IMR-90 (cell line): ENCODE data around the gene ZNF432. TPM values are rescaled to one million over a fixed set of nuclear protein-coding genes. Genes with fewer than 3 reads are reported as not detected.

Source experiments
- ATAC-seq: fragments of 200-7000 bp; cut with Tn5 transposase; 2 replicates; pipeline ENCODE4 v1.9.1; 2020; ENCODE audit warnings: low read depth, mild to moderate bottlenecking, moderate library complexity
- BruUV-seq: library from RNA; stranded (reverse); fragments of 400-500 nt; replicated peaks from 2 replicates; lab custom pipeline; 2021; lab: Mats Ljungman, UMichigan
- CTCF ChIA-PET: fragments of 300-600 bp; formaldehyde crosslinking; extraction: SDS; loops from one replicate; lab custom pipeline; 2021; ENCODE audit warnings: antibody characterized with exemption; lab: Yijun Ruan, JAX
- POLR2A ChIA-PET: fragments of 300-600 bp; sonication (Branson Sonifier 250); formaldehyde crosslinking; loops from one replicate; lab custom pipeline; 2022; ENCODE audit warnings: antibody characterized with exemption; ENCODE audit not compliant: unreplicated experiment; lab: Charles Lee
- DNase-seq: peaks from one replicate; pipeline ENCODE4 v3.0.0; 2013
- H2AFZ ChIP-seq: replicated peaks from 2 replicates; pipeline ENCODE3; 2013; ENCODE audit warnings: low read length, mild to moderate bottlenecking; ENCODE audit not compliant: poor library complexity
- H2AK5ac ChIP-seq: 2 replicates; pipeline ENCODE4 v1.6.1; 2013; ENCODE audit warnings: low read depth, low read length, inconsistent platforms
- H2AK9ac ChIP-seq: replicated peaks from 2 replicates; pipeline ENCODE3; 2013; ENCODE audit warnings: mild to moderate bottlenecking, low read depth, low read length, moderate library complexity; ENCODE audit not compliant: poor library complexity
- H2BK120ac ChIP-seq: 2 replicates; pipeline ENCODE4 v1.6.1; 2013; ENCODE audit warnings: low read depth, low read length, inconsistent platforms
- H2BK15ac ChIP-seq: 3 replicates; pipeline ENCODE4 v1.6.1; 2013; ENCODE audit warnings: low read depth, low read length, inconsistent platforms
- H2BK20ac ChIP-seq: 2 replicates; pipeline ENCODE4 v1.6.1; 2013; ENCODE audit warnings: low read depth, mild to moderate bottlenecking, inconsistent platforms, low read length, moderate library complexity
- H2BK5ac ChIP-seq: 2 replicates; pipeline ENCODE4 v1.6.1; 2013; ENCODE audit warnings: mild to moderate bottlenecking, low read depth, low read length, inconsistent platforms; ENCODE audit not compliant: poor library complexity, severe bottlenecking
- H3K14ac ChIP-seq: replicated peaks from 2 replicates; pipeline ENCODE4 v1.6.1; 2013; ENCODE audit warnings: low read depth, low read length, inconsistent platforms
- H3K18ac ChIP-seq: 2 replicates; pipeline ENCODE4 v1.6.1; 2013; ENCODE audit warnings: low read depth, low read length, control low read depth
- H3K23ac ChIP-seq: 2 replicates; pipeline ENCODE4 v1.6.1; 2013; ENCODE audit warnings: low read depth, low read length, inconsistent platforms
- H3K27ac ChIP-seq: 2 replicates; pipeline ENCODE4 v1.5.1; 2013; ENCODE audit warnings: mild to moderate bottlenecking, control low read depth, low read length; ENCODE audit not compliant: insufficient read depth
- H3K27me3 ChIP-seq: 2 replicates; pipeline ENCODE4 v1.6.1; 2013; ENCODE audit warnings: low read length; ENCODE audit not compliant: control insufficient read depth, insufficient read depth
- H3K36me3 ChIP-seq: 2 replicates; pipeline ENCODE4 v1.6.1; 2013; ENCODE audit warnings: low read length, mixed read lengths; ENCODE audit not compliant: control insufficient read depth, insufficient read depth
- H3K4ac ChIP-seq: 2 replicates; pipeline ENCODE4 v1.6.1; 2013; ENCODE audit warnings: low read depth, low read length, inconsistent platforms
- H3K4me1 ChIP-seq: 2 replicates; pipeline ENCODE4 v1.6.1; 2013; ENCODE audit warnings: low read length, mixed read lengths; ENCODE audit not compliant: control insufficient read depth, insufficient read depth
- H3K4me2 ChIP-seq: 2 replicates; pipeline ENCODE4 v1.6.1; 2013; ENCODE audit warnings: low read depth, mild to moderate bottlenecking, control low read depth, low read length, moderate library complexity
- H3K4me3 ChIP-seq: 2 replicates; pipeline ENCODE4 v1.5.1; 2013; ENCODE audit warnings: low read depth, mild to moderate bottlenecking, control low read depth, low read length, moderate library complexity; ENCODE audit not compliant: insufficient read depth
- H3K56ac ChIP-seq: 2 replicates; pipeline ENCODE4 v1.6.1; 2013; ENCODE audit warnings: low read length, inconsistent platforms; ENCODE audit not compliant: insufficient read depth; ENCODE audit errors: extremely low read depth
- H3K79me1 ChIP-seq, 2 experiments: 2 replicates each; pipeline ENCODE4 v1.6.1; 2013; ENCODE audit warnings: low read length in 2 of 2, inconsistent platforms in 1 of 2, low read depth in 1 of 2
- H3K9ac ChIP-seq: 2 replicates; pipeline ENCODE4 v1.6.1; 2013; ENCODE audit warnings: low read depth, low read length, control low read depth
- H3K9me1 ChIP-seq: 2 replicates; pipeline ENCODE4 v1.6.1; 2013; ENCODE audit warnings: low read length, inconsistent platforms; ENCODE audit not compliant: insufficient read depth
- H3K9me3 ChIP-seq: 2 replicates; pipeline ENCODE4 v1.6.1; 2013; ENCODE audit warnings: low read length; ENCODE audit not compliant: control insufficient read depth, insufficient read depth
- H4K20me1 ChIP-seq: 2 replicates; pipeline ENCODE4 v1.6.1; 2013; ENCODE audit warnings: low read length, inconsistent platforms; ENCODE audit not compliant: insufficient read depth
- H4K5ac ChIP-seq: 2 replicates; pipeline ENCODE4 v1.6.1; 2013; ENCODE audit warnings: mild to moderate bottlenecking, low read depth, low read length, control low read depth
- H4K8ac ChIP-seq, 2 experiments: 2 replicates each; pipeline ENCODE4 v1.6.1; 2013; ENCODE audit warnings: low read depth in 2 of 2, low read length in 2 of 2, control low read depth in 1 of 2, inconsistent platforms in 1 of 2
- H4K91ac ChIP-seq: 2 replicates; pipeline ENCODE4 v1.6.1; 2013; ENCODE audit warnings: low read depth, low read length, inconsistent platforms; ENCODE audit not compliant: insufficient read depth
- FOS ChIP-seq: fragments of 150-350 bp; IDR thresholded peaks from 2 replicates; pipeline ENCODE4 v1.6.1; 2016; ENCODE audit warnings: low read depth, low read length
- MXI1 ChIP-seq: IDR thresholded peaks from 2 replicates; pipeline ENCODE4 v1.6.1; 2012; ENCODE audit warnings: low read depth, mild to moderate bottlenecking, low read length, moderate library complexity, borderline replicate concordance
- POLR2A ChIP-seq: IDR thresholded peaks from 2 replicates; pipeline ENCODE4 v1.6.1; 2012; ENCODE audit warnings: mild to moderate bottlenecking, low read depth, low read length
- RFX5 ChIP-seq: IDR thresholded peaks from 2 replicates; pipeline ENCODE4 v1.8.0; 2012; ENCODE audit warnings: low read depth, mild to moderate bottlenecking, low read length, moderate library complexity
- WGBS, 2 experiments: methylation state at CpG; one replicate each; pipeline versions ENCODE4 v1.1.5 to v1.1.7; 2013; ENCODE audit warnings: missing lambda C conversion rate in 2 of 2; ENCODE audit not compliant: insufficient read length in 1 of 2; ENCODE audit errors: extremely low coverage in 2 of 2; 5-methylcytosine and 5-hydroxymethylcytosine counted together
- dilution Hi-C: fragments of 300-500 bp; cut with HindIII; formaldehyde crosslinking; loops from one replicate; pipeline ENCODE4 v1.14.3; 2018; ENCODE audit warnings: low sequenced_read_pairs; ENCODE audit not compliant: unreplicated experiment
- in situ Hi-C: fragments of 300-500 bp; cut with MboI; formaldehyde crosslinking; loops from 3 replicates; pipeline ENCODE4 v1.14.3; 2019; ENCODE audit warnings: low sequenced_read_pairs, inconsistent platforms, mixed read lengths
- intact Hi-C: fragments of 100-400 bp; cut with micrococcal nuclease; formaldehyde crosslinking; loops from 2 replicates; pipeline ENCODE4 v1.10.0; 2022
- polyA plus RNA-seq, 3 experiments: library from polyadenylated mRNA; depleted of rRNA; stranded (reverse); fragments of >200 nt; gene quantifications; 2 replicates each; pipeline ENCODE4 v1.2.3, GENCODE V29; 2012; ENCODE audit warnings: low replicate concordance in 1 of 3
- total RNA-seq: library from RNA; depleted of rRNA; stranded (reverse); fragments of >200 nt; gene quantifications from 2 replicates; pipeline ENCODE4 v1.2.3, GENCODE V29; 2012
- TF ChIP-seq, protein P1 (sequence below): conservative IDR thresholded peaks from 2 replicates; pipeline ENCODE4 v1.5.1; 2012; ENCODE audit warnings: mild to moderate bottlenecking, low read depth, low read length, improper control_type of control experiment

Gene ZNF432
- total and polyA plus RNA-seq, 2 of the 4 experiments (the other 2 are of a cell fraction) = 4.5 to 12.4 TPM

DNA sequence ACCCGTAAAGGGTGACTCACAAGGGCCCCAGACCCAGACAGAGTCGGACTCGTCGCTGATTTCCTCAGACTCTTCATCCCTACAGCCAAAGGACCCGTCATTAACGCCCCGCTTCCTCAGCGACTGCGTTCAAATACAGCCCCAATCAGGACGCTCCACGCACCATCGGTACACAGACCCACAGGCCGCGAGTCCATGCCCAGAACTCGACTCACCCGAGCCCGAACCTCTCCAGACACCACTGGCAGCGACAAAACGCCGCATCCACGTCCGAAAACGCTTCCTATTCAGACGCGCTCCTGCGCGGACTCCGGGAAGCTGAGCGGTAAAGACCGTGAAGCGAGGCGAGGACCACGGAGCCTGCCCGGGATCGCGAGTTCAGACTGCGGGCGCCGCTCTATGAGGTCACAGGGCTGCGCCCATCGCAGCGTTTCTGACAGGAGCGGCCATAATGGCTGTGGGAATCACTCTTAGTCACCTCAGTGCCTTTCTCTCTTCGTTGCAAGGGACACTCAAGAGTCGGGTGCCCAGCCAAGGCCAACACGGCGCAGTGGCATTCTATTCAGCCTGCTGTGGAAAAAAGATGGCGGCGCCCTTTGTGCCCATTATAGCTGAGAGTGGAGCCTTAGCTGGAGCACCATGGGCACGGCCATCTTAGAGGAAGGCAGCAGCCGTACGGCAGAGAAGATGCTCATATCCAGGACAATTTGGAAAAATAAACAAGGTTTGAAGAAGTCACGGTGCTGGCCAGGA, 20.4 kb downstream of the ZNF432 start, which contains the start of gene ZNF614:
TSS of gene ZNF614 (minus strand) at position 353 of the 753 bp plus-strand sequence. CDS start 2,634 bp downstream, outside the sequence.
- Histone ChIP-seq H3K9ac (peak within 1 kb of the TSS; percentile 93), H3K4me1 (peaks cover 4% of the 10 kb centered on the region; the same call in 1 of the 2 replicates), H2BK120ac (peak within 1 kb of the TSS; percentile 75), H3K56ac (peak within 1 kb of the TSS; percentile 77), H3K79me1 (peaks cover 12 to 19% of the 10 kb centered on the region in 2 experiments), H3K27ac (peak within 1 kb of the TSS; percentile 92), H3K14ac (peak within 1 kb of the TSS; percentile 95), H3K23ac (peak within 1 kb of the TSS; percentile 96), H2AK9ac (peak within 1 kb of the TSS; percentile 91), H3K27me3 (no peaks in the 10 kb centered on the region), H2AFZ (peak within 1 kb of the TSS; percentile 96), H2BK20ac (peak within 1 kb of the TSS; percentile 25; the same call in 1 of the 2 replicates), H3K36me3 (peaks cover 13% of the 10 kb centered on the region), H4K5ac (peak within 1 kb of the TSS; percentile 78), H2BK5ac (peak within 1 kb of the TSS; percentile 91), H3K18ac (peak within 1 kb of the TSS; percentile 82), H4K91ac (peak within 1 kb of the TSS; percentile 89), H4K20me1 (no peaks in the 10 kb centered on the region), H2BK15ac (peak within 1 kb of the TSS; percentile 37; the same call in 1 of the 3 replicates), H3K4me2 (peak within 1 kb of the TSS; percentile 94), H2AK5ac (peak within 1 kb of the TSS; percentile 24; the same call in 1 of the 2 replicates), H3K9me3 (peaks cover 18% of the 10 kb centered on the region), H3K4ac (peak within 1 kb of the TSS; percentile 94), H3K9me1 (no peaks in the 10 kb centered on the region), H3K4me3 (peak within 1 kb of the TSS; percentile 88), H4K8ac (peak within 1 kb of the TSS; percentile 30 to 96)
- WGBS, 2 experiments = 0% methylated on average over 39 of the region's 53 CpGs; no CpG with 5 or more reads in 1 of the 2 experiments
- DNase-seq (peak; percentile 86), ATAC-seq (peak; percentile 96)
- in situ Hi-C loops = no loop called here
- ChIA-PET POLR2A (interaction anchor here (1.0 kb wide), 1 partner anchor 20 kb away, joined by 3 read pairs; no protein-coding TSS in a partner anchor), CTCF (no interaction called here)
- dilution Hi-C loops = no loop called here
- BruUV-seq = TSS peak; percentile 37
- intact Hi-C loops = no loop called here
- TF ChIP-seq MXI1 = peak; percentile 63; the same call in 1 of the 2 replicates
- TF ChIP-seq FOS = peak; percentile 42
- no peak for TF ChIP-seq RFX5
- peak; percentile 93 for TF ChIP-seq POLR2A
- TF ChIP-seq, protein P1, sequence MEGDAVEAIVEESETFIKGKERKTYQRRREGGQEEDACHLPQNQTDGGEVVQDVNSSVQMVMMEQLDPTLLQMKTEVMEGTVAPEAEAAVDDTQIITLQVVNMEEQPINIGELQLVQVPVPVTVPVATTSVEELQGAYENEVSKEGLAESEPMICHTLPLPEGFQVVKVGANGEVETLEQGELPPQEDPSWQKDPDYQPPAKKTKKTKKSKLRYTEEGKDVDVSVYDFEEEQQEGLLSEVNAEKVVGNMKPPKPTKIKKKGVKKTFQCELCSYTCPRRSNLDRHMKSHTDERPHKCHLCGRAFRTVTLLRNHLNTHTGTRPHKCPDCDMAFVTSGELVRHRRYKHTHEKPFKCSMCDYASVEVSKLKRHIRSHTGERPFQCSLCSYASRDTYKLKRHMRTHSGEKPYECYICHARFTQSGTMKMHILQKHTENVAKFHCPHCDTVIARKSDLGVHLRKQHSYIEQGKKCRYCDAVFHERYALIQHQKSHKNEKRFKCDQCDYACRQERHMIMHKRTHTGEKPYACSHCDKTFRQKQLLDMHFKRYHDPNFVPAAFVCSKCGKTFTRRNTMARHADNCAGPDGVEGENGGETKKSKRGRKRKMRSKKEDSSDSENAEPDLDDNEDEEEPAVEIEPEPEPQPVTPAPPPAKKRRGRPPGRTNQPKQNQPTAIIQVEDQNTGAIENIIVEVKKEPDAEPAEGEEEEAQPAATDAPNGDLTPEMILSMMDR = no peak
